Measurements from ENCODE around the gene JUND. TPM values are rescaled to one million over a fixed set of nuclear protein-coding genes. Genes with fewer than 3 reads are reported as not detected.
A peak's percentile ranks its signal among the peaks of the same experiment; 100 is the strongest.

The JUND gene
- total RNA-seq, 1 experiment from 2014 or later, result 221 TPM

- TF ChIP-seq REST (IDR thresholded peaks at IDR 0.05; ENCODE audit: low read depth), result no peak
- TF ChIP-seq, protein P1, sequence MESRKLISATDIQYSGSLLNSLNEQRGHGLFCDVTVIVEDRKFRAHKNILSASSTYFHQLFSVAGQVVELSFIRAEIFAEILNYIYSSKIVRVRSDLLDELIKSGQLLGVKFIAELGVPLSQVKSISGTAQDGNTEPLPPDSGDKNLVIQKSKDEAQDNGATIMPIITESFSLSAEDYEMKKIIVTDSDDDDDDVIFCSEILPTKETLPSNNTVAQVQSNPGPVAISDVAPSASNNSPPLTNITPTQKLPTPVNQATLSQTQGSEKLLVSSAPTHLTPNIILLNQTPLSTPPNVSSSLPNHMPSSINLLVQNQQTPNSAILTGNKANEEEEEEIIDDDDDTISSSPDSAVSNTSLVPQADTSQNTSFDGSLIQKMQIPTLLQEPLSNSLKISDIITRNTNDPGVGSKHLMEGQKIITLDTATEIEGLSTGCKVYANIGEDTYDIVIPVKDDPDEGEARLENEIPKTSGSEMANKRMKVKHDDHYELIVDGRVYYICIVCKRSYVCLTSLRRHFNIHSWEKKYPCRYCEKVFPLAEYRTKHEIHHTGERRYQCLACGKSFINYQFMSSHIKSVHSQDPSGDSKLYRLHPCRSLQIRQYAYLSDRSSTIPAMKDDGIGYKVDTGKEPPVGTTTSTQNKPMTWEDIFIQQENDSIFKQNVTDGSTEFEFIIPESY (IDR thresholded peaks at IDR 0.05; ENCODE audit: extremely low read depth, insufficient replicate concordance, low read length), result no peak
Observed at GRCh38 chr19:18282021-18282787, 782 bp upstream of the JUND start (continued).

DNA sequence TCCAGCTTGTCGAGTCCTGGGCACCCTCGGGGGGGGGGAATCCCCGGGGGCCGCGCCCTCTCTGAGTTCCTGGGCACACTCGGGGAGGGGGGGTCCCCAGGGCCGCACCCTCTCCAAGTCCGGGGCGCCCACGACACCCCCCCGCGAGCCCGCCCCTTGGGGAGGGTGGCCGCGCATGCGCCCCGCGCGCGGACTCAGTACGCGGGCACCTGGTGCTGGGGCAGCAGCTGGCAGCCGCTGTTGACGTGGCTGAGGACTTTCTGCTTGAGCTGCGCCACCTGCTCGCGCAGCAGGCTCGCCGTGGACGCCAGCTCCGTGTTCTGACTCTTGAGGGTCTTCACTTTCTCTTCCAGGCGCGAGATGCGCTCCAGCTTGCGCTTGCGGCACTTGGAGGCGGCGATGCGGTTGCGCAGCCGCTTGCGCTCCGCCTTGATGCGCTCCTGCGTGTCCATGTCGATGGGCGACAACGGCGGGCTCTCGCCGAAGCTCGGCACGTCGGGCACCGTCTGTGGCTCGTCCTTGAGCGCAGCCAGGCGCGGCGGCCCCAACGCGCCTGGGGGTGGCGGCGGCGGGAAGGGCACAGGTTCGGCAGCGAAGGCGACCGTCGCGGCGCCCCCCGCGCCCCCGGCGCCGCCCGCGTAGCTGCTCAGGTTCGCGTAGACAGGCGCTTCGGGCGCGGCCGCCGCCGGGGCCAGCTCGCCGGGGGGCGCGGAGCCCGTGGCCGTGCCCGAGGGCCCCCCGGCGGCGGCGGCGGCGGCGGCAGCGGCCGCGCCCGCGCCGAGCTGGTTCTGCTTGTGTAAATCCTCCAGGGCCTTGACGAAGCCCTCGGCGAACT is 958 bp downstream of the JUND start:
- DNase-seq (ENCODE audit: low read depth, low spot score) (no peak), ATAC-seq (peak; percentile 17)
- peaks cover 29% of the 10 kb centered on the region for H3K79me2 ChIP-seq (ENCODE audit: insufficient read depth, low read length)
- CTCF ChIA-PET, result interaction anchor here (0.7 to 5.7 kb wide), 17 partner anchors 12 to 309 kb away, joined by 3 to 76 read pairs (median 6); partner anchors contain the start of genes LSM4 and MPV17L2
- peak overlapping the region; percentile 100 for H3K27ac ChIP-seq (ENCODE audit: low read depth, low read length)
- no peaks in the 10 kb centered on the region for H3K9me2 ChIP-seq (ENCODE audit: insufficient read depth)
- peak overlapping the region; percentile 76 to 89 for H3K4me3 ChIP-seq (replicated peaks in 1 of 2; ENCODE audit: low read depth in 1 of 2, low read length in 2 of 2)
- H3K4me1 ChIP-seq (ENCODE audit: control insufficient read depth in 1 of 2, insufficient read depth in 2 of 2, low read length in 2 of 2), result peaks cover 51 to 64% of the 10 kb centered on the region in 2 experiments
- POLR2A ChIA-PET, result interaction anchor here (0.6 to 5.3 kb wide), 26 partner anchors 10 to 280 kb away, joined by 3 to 138 read pairs (median 14); partner anchors contain the start of genes GDF15, LSM4, MPV17L2 and RAB3A
- peak overlapping the region; percentile 99 for H3K4me2 ChIP-seq (ENCODE audit: low read length)
- H3K9ac ChIP-seq (ENCODE audit: low read length), result peak overlapping the region; percentile 98
- intact Hi-C loops (cut with micrococcal nuclease), result no loop called here
- 0 out of 4 replicates have a peak, but pooled peaks cover 0 to 4% of the 10 kb centered on the region in 2 experiments for H3K36me3 ChIP-seq (ENCODE audit: control insufficient read depth in 1 of 2, insufficient read depth in 2 of 2, low read length in 2 of 2)
- BruUV-seq (replicated peaks), result no TSS peak
- RAD21 ChIA-PET (ENCODE audit: low non-redundant PET in 1 of 2, low total read pairs in 2 of 2, uncharacterized antibody in 2 of 2, unreplicated experiment in 2 of 2), result interaction anchor here (0.6 to 1.6 kb wide), 7 partner anchors 12 to 653 kb away, joined by 3 to 8 read pairs (median 3); no protein-coding TSS in a partner anchor
- no peaks in the 10 kb centered on the region for H3K9me3 ChIP-seq (ENCODE audit: control insufficient read depth in 1 of 2, insufficient read depth in 1 of 2, low read depth in 1 of 2, low read length in 2 of 2)
- H2AFZ ChIP-seq (ENCODE audit: low read depth, low read length, poor library complexity, severe bottlenecking), result no peak overlapping the region
- H4K20me1 ChIP-seq (ENCODE audit: insufficient read depth), result no peaks in the 10 kb centered on the region
- H3K27me3 ChIP-seq (ENCODE audit: insufficient read depth, low read length), result no peaks in the 10 kb centered on the region
- TF ChIP-seq ZFX (IDR thresholded peaks at IDR 0.05), result no peak
- TF ChIP-seq, protein P2, sequence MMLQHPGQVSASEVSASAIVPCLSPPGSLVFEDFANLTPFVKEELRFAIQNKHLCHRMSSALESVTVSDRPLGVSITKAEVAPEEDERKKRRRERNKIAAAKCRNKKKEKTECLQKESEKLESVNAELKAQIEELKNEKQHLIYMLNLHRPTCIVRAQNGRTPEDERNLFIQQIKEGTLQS (IDR thresholded peaks at IDR 0.05), result no peak
- no peak for TF ChIP-seq EGR1 (IDR thresholded peaks at IDR 0.05; ENCODE audit: low read depth)
- no peak for TF ChIP-seq ELF1 (IDR thresholded peaks at IDR 0.05; ENCODE audit: borderline replicate concordance, low read depth)
- no peak for TF ChIP-seq POLR2A (IDR thresholded peaks at IDR 0.05; ENCODE audit: borderline replicate concordance, extremely low read depth, insufficient read depth, insufficient read length)
- TF ChIP-seq CEBPB (IDR thresholded peaks at IDR 0.05; ENCODE audit: low read depth), result no peak
- no peak for TF ChIP-seq EZH2phosphoT487 (IDR thresholded peaks at IDR 0.05; ENCODE audit: borderline replicate concordance)
- TF ChIP-seq, protein P1 (IDR thresholded peaks at IDR 0.05; ENCODE audit: extremely low read depth, insufficient replicate concordance, low read length), result no peak
- TF ChIP-seq RAD21 (IDR thresholded peaks at IDR 0.05; ENCODE audit: low read depth), result no peak
- TF ChIP-seq POLR2AphosphoS5 (IDR thresholded peaks at IDR 0.05; ENCODE audit: low read depth, low read length), result peak; percentile 87
- no peak for TF ChIP-seq EZH2 (IDR thresholded peaks at IDR 0.05)
- no peak for TF ChIP-seq YY1 (IDR thresholded peaks at IDR 0.05; ENCODE audit: extremely low read depth, insufficient replicate concordance, low read depth, low read length)

Measured in HCT116 (cell line).